HCT116 (cell line): Measurements from ENCODE around the gene GPSM3. TPM values are rescaled to one million over a fixed set of nuclear protein-coding genes. Genes with fewer than 3 reads are reported as not detected.

ENCODE experiments used
- CTCF ChIP-seq, 3 experiments: fragments of 200-600 bp in 1 of 3; sonication (generic) in 1 of 3; IDR thresholded peaks in 2 of 3; conservative IDR thresholded peaks in 1 of 3; 2 replicates each; pipeline ENCODE4 v1.5.1; 2012 to 2017; ENCODE audit warnings: low read depth in 2 of 3, low read length in 2 of 3, antibody characterized with exemption in 1 of 3, borderline replicate concordance in 1 of 3, control low read depth in 1 of 3, mild to moderate bottlenecking in 1 of 3, mixed read lengths in 1 of 3, mixed run types in 1 of 3, moderate library complexity in 1 of 3; ENCODE audit not compliant: insufficient read depth in 1 of 3
- EZH2 ChIP-seq: fragments of 200-600 bp; sonication (generic); IDR thresholded peaks from 2 replicates; pipeline ENCODE4 v1.6.1; 2017; ENCODE audit warnings: antibody characterized with exemption, mixed run types
- EZH2phosphoT487 ChIP-seq: fragments of 200-600 bp; IDR thresholded peaks from 2 replicates; pipeline ENCODE4 v1.6.1; 2018; ENCODE audit warnings: antibody characterized with exemption, borderline replicate concordance
- FOSL1 ChIP-seq: IDR thresholded peaks from 2 replicates; pipeline ENCODE4 v1.6.1; 2012; ENCODE audit warnings: low read depth
- MAX ChIP-seq: IDR thresholded peaks from 2 replicates; pipeline ENCODE4 v1.6.1; 2012
- ZBTB33 ChIP-seq: IDR thresholded peaks from 2 replicates; pipeline ENCODE4 v1.6.1; 2011; ENCODE audit warnings: mild to moderate bottlenecking, low read length, moderate library complexity; ENCODE audit not compliant: insufficient replicate concordance; ENCODE audit errors: extremely low read depth
- total RNA-seq: library from RNA; stranded (reverse); gene quantifications from one replicate; pipeline ENCODE4 v1.2.1, GENCODE V29; 2021; ENCODE audit not compliant: unreplicated experiment

GPSM3 gene
- total RNA-seq, 1 experiment from 2014 or later: 1.2 TPM

GRCh38 chr6:32149932-32150870 lies 42.2 kb downstream of the GPSM3 start (continued):
- TF ChIP-seq ZBTB33 (no peak), EZH2 (no peak), CTCF (IDR thresholded peaks at IDR 0.05 in 2 of 3, conservative IDR thresholded peaks at IDR 0.05 in 1 of 3; ENCODE audit: borderline replicate concordance in 1 of 3, insufficient read depth in 1 of 3, low read depth in 2 of 3, low read length in 2 of 3) (no peak), FOSL1 (no peak), EZH2phosphoT487 (no peak), MAX (no peak)
